ENCODE measurements around the gene PLXNC1. TPM values are rescaled to one million over a fixed set of nuclear protein-coding genes. Genes with fewer than 3 reads are reported as not detected.

PLXNC1 gene
- total and polyA plus RNA-seq, 2 of the 8 experiments (the other 6 are each of a cell fraction or from before 2014, with no cell fraction given): 0.83 to 2.0 TPM

DNA sequence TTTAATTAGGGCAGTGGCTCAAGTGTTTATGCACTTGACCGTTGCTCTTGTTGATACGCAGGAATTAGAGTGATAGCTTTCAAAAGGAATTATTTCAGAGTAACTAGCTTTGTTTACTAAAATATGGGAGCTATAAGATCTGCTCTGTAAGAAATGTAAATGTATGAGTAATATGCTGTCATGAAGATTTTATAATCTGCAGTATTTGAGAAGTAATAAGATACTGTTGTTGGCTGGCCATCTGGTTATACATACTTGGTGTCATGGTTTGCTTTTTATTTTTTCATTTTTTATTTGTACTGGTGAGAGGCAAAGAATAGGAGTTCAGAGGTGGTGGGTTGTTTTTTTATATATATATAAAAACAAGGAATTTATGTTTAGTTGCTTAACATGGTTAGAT lies 58.5 kb downstream of the PLXNC1 start (continued):
- TF ChIP-seq, protein P1, sequence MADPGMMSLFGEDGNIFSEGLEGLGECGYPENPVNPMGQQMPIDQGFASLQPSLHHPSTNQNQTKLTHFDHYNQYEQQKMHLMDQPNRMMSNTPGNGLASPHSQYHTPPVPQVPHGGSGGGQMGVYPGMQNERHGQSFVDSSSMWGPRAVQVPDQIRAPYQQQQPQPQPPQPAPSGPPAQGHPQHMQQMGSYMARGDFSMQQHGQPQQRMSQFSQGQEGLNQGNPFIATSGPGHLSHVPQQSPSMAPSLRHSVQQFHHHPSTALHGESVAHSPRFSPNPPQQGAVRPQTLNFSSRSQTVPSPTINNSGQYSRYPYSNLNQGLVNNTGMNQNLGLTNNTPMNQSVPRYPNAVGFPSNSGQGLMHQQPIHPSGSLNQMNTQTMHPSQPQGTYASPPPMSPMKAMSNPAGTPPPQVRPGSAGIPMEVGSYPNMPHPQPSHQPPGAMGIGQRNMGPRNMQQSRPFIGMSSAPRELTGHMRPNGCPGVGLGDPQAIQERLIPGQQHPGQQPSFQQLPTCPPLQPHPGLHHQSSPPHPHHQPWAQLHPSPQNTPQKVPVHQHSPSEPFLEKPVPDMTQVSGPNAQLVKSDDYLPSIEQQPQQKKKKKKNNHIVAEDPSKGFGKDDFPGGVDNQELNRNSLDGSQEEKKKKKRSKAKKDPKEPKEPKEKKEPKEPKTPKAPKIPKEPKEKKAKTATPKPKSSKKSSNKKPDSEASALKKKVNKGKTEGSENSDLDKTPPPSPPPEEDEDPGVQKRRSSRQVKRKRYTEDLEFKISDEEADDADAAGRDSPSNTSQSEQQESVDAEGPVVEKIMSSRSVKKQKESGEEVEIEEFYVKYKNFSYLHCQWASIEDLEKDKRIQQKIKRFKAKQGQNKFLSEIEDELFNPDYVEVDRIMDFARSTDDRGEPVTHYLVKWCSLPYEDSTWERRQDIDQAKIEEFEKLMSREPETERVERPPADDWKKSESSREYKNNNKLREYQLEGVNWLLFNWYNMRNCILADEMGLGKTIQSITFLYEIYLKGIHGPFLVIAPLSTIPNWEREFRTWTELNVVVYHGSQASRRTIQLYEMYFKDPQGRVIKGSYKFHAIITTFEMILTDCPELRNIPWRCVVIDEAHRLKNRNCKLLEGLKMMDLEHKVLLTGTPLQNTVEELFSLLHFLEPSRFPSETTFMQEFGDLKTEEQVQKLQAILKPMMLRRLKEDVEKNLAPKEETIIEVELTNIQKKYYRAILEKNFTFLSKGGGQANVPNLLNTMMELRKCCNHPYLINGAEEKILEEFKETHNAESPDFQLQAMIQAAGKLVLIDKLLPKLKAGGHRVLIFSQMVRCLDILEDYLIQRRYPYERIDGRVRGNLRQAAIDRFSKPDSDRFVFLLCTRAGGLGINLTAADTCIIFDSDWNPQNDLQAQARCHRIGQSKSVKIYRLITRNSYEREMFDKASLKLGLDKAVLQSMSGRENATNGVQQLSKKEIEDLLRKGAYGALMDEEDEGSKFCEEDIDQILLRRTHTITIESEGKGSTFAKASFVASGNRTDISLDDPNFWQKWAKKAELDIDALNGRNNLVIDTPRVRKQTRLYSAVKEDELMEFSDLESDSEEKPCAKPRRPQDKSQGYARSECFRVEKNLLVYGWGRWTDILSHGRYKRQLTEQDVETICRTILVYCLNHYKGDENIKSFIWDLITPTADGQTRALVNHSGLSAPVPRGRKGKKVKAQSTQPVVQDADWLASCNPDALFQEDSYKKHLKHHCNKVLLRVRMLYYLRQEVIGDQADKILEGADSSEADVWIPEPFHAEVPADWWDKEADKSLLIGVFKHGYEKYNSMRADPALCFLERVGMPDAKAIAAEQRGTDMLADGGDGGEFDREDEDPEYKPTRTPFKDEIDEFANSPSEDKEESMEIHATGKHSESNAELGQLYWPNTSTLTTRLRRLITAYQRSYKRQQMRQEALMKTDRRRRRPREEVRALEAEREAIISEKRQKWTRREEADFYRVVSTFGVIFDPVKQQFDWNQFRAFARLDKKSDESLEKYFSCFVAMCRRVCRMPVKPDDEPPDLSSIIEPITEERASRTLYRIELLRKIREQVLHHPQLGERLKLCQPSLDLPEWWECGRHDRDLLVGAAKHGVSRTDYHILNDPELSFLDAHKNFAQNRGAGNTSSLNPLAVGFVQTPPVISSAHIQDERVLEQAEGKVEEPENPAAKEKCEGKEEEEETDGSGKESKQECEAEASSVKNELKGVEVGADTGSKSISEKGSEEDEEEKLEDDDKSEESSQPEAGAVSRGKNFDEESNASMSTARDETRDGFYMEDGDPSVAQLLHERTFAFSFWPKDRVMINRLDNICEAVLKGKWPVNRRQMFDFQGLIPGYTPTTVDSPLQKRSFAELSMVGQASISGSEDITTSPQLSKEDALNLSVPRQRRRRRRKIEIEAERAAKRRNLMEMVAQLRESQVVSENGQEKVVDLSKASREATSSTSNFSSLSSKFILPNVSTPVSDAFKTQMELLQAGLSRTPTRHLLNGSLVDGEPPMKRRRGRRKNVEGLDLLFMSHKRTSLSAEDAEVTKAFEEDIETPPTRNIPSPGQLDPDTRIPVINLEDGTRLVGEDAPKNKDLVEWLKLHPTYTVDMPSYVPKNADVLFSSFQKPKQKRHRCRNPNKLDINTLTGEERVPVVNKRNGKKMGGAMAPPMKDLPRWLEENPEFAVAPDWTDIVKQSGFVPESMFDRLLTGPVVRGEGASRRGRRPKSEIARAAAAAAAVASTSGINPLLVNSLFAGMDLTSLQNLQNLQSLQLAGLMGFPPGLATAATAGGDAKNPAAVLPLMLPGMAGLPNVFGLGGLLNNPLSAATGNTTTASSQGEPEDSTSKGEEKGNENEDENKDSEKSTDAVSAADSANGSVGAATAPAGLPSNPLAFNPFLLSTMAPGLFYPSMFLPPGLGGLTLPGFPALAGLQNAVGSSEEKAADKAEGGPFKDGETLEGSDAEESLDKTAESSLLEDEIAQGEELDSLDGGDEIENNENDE (IDR thresholded peaks at IDR 0.05; ENCODE audit: insufficient replicate concordance, low read length): no peak
- TF ChIP-seq SP1 (IDR thresholded peaks at IDR 0.05; ENCODE audit: low read depth, low read length): no peak
- TF ChIP-seq TBP (IDR thresholded peaks at IDR 0.05; ENCODE audit: low read depth, low read length): no peak
- no peak for TF ChIP-seq POLR2AphosphoS5 (IDR thresholded peaks at IDR 0.05; ENCODE audit: low read depth, low read length)
- no peak for TF ChIP-seq KDM1A (IDR thresholded peaks at IDR 0.05; ENCODE audit: borderline replicate concordance, low read length)
- TF ChIP-seq, protein P2, sequence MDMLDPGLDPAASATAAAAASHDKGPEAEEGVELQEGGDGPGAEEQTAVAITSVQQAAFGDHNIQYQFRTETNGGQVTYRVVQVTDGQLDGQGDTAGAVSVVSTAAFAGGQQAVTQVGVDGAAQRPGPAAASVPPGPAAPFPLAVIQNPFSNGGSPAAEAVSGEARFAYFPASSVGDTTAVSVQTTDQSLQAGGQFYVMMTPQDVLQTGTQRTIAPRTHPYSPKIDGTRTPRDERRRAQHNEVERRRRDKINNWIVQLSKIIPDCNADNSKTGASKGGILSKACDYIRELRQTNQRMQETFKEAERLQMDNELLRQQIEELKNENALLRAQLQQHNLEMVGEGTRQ (IDR thresholded peaks at IDR 0.05; ENCODE audit: low read length): no peak
- TF ChIP-seq EGR1 (IDR thresholded peaks at IDR 0.05; ENCODE audit: borderline replicate concordance, low read depth, low read length): no peak
- no peak for TF ChIP-seq SP4 (IDR thresholded peaks at IDR 0.05; ENCODE audit: low read length)
- TF ChIP-seq GTF2F1 (IDR thresholded peaks at IDR 0.05; ENCODE audit: borderline replicate concordance, low read depth, low read length): no peak
- no peak for TF ChIP-seq ZNF274 (IDR thresholded peaks at IDR 0.05; ENCODE audit: borderline replicate concordance, extremely low read depth, low read length)
